Tibial artery (tissue), 4 donors: Measurements from ENCODE around the gene FBF1.

ENCODE experiments used
- DNase-seq, 2 donors: peaks; one replicate each; pipeline ENCODE4 v3.0.0-alpha.2; 2019
- H3K27ac ChIP-seq, 2 donors: fragments of 200-600 bp; sonication (generic) in 1 of 2; 1 replicate in 1 of 2; 2 replicates in 1 of 2; pipeline ENCODE4 v1.5.1; 2018 to 2019; ENCODE audit warnings: mild to moderate bottlenecking in 1 of 2
- H3K27me3 ChIP-seq, 2 donors: fragments of 200-600 bp; sonication (generic) in 1 of 2; one replicate each; pipeline versions ENCODE4 v1.5.1 to v1.6.0; 2016 to 2019
- H3K36me3 ChIP-seq, 3 donors: fragments of 200-600 bp; sonication (generic) in 2 of 3; one replicate each; pipeline ENCODE4 v1.5.1; 2016 to 2019; ENCODE audit warnings: mild to moderate bottlenecking in 2 of 3
- H3K4me1 ChIP-seq, 4 donors: fragments of 200-600 bp; sonication (generic) in 2 of 4; 1 replicate in 3 of 4; 2 replicates in 1 of 4; pipeline ENCODE4 v1.5.1; 2016 to 2019
- H3K4me3 ChIP-seq, 2 donors: fragments of 200-600 bp; sonication (generic) in 1 of 2; 1 replicate in 1 of 2; 2 replicates in 1 of 2; pipeline ENCODE4 v1.5.1; 2018 to 2019; ENCODE audit warnings: mild to moderate bottlenecking in 2 of 2
- H3K9me3 ChIP-seq, 3 donors: fragments of 200-600 bp; sonication (generic) in 1 of 3; one replicate each; pipeline ENCODE4 v1.5.1; 2016 to 2019
- CTCF ChIP-seq, 2 experiments: fragments of 200-600 bp in 1 of 2; fragments of 450-650 bp in 1 of 2; IDR thresholded peaks; one replicate each; pipeline ENCODE4 v1.5.1; 2017 to 2019; ENCODE audit warnings: antibody characterized with exemption in 2 of 2, mild to moderate bottlenecking in 1 of 2, moderate library complexity in 1 of 2
- intact Hi-C: fragments of 100-400 bp; cut with DNase I; formaldehyde crosslinking; loops from one replicate; pipeline ENCODE4 v1.15.0; 2023; ENCODE audit warnings: low total_unique reads

FBF1 gene

DNA sequence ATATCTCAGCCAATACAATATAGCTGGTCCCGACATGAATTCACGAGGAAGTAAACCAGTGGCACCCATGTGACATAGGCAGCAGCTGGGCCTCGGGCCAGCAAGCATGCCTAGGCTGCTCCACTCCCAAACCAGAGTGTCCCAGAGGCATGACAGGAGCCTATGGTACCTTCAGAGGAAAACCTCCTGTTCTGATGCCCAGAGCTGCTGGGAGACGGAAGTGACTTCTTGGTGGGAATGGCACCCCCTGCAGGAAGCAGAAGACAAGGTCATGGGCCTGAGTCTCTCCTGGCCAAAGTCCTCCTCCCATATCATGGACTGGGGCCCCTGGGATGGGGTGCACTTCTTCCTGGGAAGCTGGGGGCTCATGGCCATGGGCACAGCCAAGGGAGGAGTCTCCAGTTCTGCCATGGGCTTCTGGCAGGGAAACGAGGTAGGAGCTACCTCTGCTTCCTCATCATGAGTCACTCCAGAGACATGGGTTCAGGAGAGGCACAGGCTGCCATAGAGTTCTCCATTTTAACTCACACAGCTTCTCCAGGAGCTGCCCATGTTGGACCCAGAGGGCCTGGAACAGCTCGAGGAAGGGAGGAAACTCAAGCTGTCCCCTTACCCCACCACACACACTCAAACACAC lies 13.4 kb downstream of the FBF1 start:
- no peak for DNase-seq

DNA sequence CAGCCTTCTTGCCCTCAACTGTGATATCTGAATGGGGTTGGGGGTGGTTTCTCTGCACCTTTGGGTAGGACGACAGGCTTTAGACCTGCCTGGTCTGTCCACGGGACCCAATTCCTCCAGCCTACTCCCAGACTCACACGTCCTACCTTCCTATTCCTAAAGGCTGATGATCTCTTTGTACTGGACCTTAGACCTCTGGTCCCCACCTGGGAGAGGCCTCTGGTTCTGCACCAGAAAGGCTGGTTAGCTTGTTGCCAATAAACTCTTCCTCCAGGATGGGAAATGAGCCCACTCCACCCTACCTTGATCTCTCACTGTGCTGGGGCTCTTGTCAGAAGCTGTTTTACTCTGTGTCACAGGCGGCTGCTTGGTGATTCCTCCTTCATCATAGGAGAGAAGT lies 14.4 kb downstream of the FBF1 start:
- peaks cover 0 to 44% (median 22%) of the 10 kb centered on the region in 3 donors for H3K36me3 ChIP-seq
- H3K27me3 ChIP-seq, result no peaks in the 10 kb centered on the region
- no peak overlapping the region for H3K27ac ChIP-seq

More for the DNA sequence above, 13.4 kb downstream of the FBF1 start:
- Histone ChIP-seq H3K4me1 (no peaks in the 10 kb centered on the region), H3K9me3 (no peaks in the 10 kb centered on the region), H3K36me3 (peaks cover 0 to 35% (median 22%) of the 10 kb centered on the region in 3 donors), H3K27me3 (no peaks in the 10 kb centered on the region), H3K27ac (no peak overlapping the region), H3K4me3 (no peak overlapping the region)
- no peak for TF ChIP-seq CTCF (IDR thresholded peaks at IDR 0.05)
- intact Hi-C loops, result no loop called here

DNA sequence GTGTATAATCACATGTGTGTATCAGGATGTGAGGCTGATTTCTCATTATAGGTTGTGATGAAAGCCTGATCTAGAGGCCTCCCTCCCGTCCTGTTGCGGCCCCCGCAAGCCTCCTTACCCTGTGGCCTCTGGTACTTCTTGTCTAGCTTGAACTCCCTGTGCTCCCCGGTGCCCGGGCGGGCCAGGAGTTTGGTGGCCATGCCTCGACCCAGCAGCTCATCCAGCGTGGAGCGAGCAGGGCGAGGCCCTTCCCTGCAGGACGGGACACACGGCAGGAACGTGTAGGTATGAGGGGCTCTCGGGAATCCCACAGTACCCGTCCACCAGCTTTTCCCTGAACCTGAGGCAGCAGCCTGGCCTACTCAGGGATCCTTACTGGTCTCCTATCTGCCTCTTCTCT lies 14.9 kb downstream of the FBF1 start:
- H3K27me3 ChIP-seq, result no peaks in the 10 kb centered on the region
- intact Hi-C loops, result no loop called here
- peaks cover 0 to 44% (median 22%) of the 10 kb centered on the region in 3 donors for H3K36me3 ChIP-seq
- no peak overlapping the region for H3K4me3 ChIP-seq
- TF ChIP-seq CTCF (IDR thresholded peaks at IDR 0.05), result no peak
- no peak for DNase-seq
- H3K27ac ChIP-seq, result no peak overlapping the region
- H3K9me3 ChIP-seq, result no peaks in the 10 kb centered on the region
- no peaks in the 10 kb centered on the region for H3K4me1 ChIP-seq

More for the DNA sequence above, 14.4 kb downstream of the FBF1 start:
- intact Hi-C loops, result no loop called here
- no peak for TF ChIP-seq CTCF (IDR thresholded peaks at IDR 0.05)
- DNase-seq, result no peak
- H3K4me1 ChIP-seq, result no peaks in the 10 kb centered on the region
- no peaks in the 10 kb centered on the region for H3K9me3 ChIP-seq
- H3K4me3 ChIP-seq, result no peak overlapping the region

DNA sequence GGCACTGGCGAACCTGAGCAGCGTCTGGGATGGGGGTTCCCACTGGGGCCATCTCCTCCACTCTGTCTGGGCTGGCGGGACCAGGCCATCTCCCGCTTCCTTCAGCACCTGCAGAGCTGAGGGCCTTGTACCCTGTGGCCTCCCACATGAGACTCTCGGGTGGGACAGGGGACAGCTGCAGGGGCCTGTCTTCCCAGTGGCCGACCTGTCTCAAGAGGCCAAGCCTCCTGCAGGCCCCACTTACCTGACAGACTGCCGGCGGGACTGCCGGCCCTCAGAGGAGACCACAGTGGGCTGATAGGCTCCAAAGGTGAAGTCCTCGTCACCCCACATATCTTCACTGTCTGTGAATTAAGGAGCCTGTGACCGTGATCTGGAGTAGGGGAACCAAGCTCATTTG lies 15.7 kb downstream of the FBF1 start:
- Histone ChIP-seq H3K4me3 (no peak overlapping the region), H3K27ac (no peak overlapping the region), H3K36me3 (peaks cover 0 to 50% (median 22%) of the 10 kb centered on the region in 3 donors), H3K9me3 (no peaks in the 10 kb centered on the region), H3K27me3 (no peaks in the 10 kb centered on the region), H3K4me1 (no peaks in the 10 kb centered on the region)
- intact Hi-C loops, result no loop called here
- no peak for TF ChIP-seq CTCF (IDR thresholded peaks at IDR 0.05)
- DNase-seq, result no peak

DNA sequence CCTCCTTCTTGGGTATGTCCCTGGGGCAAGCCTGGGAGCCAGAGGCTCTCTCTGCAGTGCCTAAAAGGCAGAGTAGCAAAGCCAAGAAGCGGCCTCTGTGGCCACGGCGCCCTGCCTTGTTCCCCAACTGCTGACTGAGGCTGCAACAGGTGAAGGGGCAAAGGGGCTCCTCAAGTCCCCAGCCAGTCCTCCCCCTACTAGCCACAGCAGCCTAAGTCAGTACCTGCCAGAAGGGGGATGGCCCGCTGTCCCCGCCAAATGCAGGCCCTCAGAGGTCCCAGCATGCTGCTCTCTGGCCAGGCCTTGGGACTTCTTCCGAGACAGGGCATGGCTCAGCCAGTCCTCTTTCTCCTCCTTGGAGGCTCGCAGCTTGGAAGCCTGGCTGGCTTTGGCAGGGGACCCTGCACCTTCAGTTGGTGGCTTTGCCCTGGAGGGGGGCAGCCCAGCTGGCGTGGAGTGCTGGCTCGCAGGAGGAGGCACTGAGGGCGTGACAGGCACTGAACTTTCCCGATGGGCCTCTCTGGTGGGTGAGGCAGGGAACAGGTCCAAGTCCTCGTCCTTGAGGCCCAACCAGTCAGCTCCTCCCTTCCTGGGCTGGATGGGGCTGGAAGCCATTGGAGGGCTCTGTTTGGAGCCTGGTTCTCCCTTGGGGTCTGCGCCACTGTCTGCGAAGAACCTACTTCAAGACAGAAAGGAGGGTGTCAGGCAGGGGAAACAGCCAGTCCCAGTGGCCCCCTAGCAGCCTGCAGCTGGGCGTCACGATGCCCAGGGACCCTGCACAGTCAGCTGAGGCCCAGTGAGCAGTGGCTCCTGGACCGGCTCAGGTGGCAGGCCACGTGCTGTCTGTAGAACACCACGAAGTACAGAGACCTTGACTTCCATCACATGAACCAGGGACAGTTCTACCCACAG lies 17.6 kb downstream of the FBF1 start:
- no peak for TF ChIP-seq CTCF (IDR thresholded peaks at IDR 0.05)
- intact Hi-C loops, result no loop called here
- Histone ChIP-seq H3K4me1 (no peaks in the 10 kb centered on the region), H3K27ac (no peak overlapping the region), H3K27me3 (no peaks in the 10 kb centered on the region), H3K4me3 (no peak overlapping the region), H3K9me3 (no peaks in the 10 kb centered on the region), H3K36me3 (peaks cover 0 to 62% (median 22%) of the 10 kb centered on the region in 3 donors)
- DNase-seq, result no peak
